Stimulated activated CD8-positive, alpha-beta memory T cell treated with anti-CD3 and anti-CD28 coated beads, Interleukin-7, amount 100 ng/mL, for 24 hours (primary cell): ENCODE measurements around the gene AOPEP.
"Not testable (repeated sequence)": the region's sequence is repeated elsewhere in the genome, so short reads cannot be mapped to it uniquely, and the experiment has no call there.

ENCODE experiments used
- DNase-seq: peaks from one replicate; pipeline ENCODE4 v3.0.0-alpha.2; 2020; ENCODE audit warnings: low read depth

AOPEP gene

GRCh38 chr9:94933511-94933828, 207.0 kb downstream of the AOPEP start:
- no peak for DNase-seq

- no peak for DNase-seq
These were observed 208.4 kb downstream of the AOPEP start for GRCh38 chr9:94934816-94935328.

- DNase-seq = no peak
These were observed 208.9 kb downstream of the AOPEP start for GRCh38 chr9:94935396-94935795.

- DNase-seq = no peak
These were observed 209.9 kb downstream of the AOPEP start for GRCh38 chr9:94936419-94936818.

- no peak for DNase-seq
These were observed 210.9 kb downstream of the AOPEP start for GRCh38 chr9:94937214-94937903.

GRCh38 chr9:94938384-94938783, 211.9 kb downstream of the AOPEP start:
- DNase-seq = no peak

GRCh38 chr9:94940296-94940695, 213.8 kb downstream of the AOPEP start:
- not testable (repeated sequence) for DNase-seq

- DNase-seq = no peak
These were observed 214.8 kb downstream of the AOPEP start for GRCh38 chr9:94941211-94941875.

- no peak for DNase-seq
These were observed 218.1 kb downstream of the AOPEP start for GRCh38 chr9:94944626-94945025.

- DNase-seq = no peak
These were observed 219.0 kb downstream of the AOPEP start for GRCh38 chr9:94945197-94946144.

- DNase-seq = no peak
These were observed 219.8 kb downstream of the AOPEP start for GRCh38 chr9:94946256-94946655.

GRCh38 chr9:94948567-94949235, 222.2 kb downstream of the AOPEP start:
- DNase-seq = no peak

- DNase-seq = no peak
These were observed 222.9 kb downstream of the AOPEP start for GRCh38 chr9:94949370-94949769.

- DNase-seq = no peak
These were observed 223.6 kb downstream of the AOPEP start for GRCh38 chr9:94950040-94950578.

- no peak for DNase-seq
These were observed 224.3 kb downstream of the AOPEP start for GRCh38 chr9:94950579-94951323.

- no peak for DNase-seq
These were observed 225.0 kb downstream of the AOPEP start for GRCh38 chr9:94951324-94952135.

- no peak for DNase-seq
These were observed 226.3 kb downstream of the AOPEP start for GRCh38 chr9:94952565-94953373.

GRCh38 chr9:94956731-94957130, 230.2 kb downstream of the AOPEP start:
- DNase-seq = no peak

GRCh38 chr9:94960964-94961363, 234.5 kb downstream of the AOPEP start:
- DNase-seq = no peak
